ENCODE measurements around the gene TREX2. TPM values are rescaled to one million over a fixed set of nuclear protein-coding genes. Genes with fewer than 3 reads are reported as not detected.

Gene TREX2
- total and polyA plus RNA-seq, 2 experiments from 2014 or later = 0.81 to 1.7 TPM

DNA sequence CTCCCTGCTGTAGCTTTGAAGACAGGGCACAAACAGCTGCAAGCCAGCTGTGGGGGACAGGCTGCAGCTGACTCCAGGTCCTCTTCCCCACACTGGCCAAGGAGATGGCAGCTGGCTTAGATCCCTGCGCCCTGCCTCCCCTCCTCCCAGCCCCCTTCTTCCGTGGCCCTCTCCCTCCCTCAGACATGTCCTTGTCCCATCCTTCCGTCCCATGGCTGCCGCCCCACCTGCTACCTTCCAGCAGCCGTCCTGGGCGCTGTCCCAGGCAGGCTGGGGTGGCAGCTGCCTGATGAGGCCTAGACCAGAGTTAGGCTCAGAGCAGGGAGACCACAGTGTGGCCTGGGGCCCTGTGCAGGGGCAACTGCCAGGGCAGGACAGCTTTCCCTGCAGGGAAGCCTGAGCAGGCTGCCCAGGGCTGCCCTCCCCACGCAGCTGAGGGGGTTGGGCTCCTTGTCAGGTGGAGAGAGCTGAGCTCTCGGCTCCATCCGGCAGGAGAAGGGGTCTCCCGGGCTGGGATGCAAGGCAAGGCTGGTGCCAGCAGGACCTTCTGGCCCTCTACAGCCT is 45.6 kb upstream of the TREX2 start (continued):
- no peak for TF ChIP-seq STAT1 (IDR thresholded peaks at IDR 0.05; ENCODE audit: unreplicated experiment)
- TF ChIP-seq, protein P1, sequence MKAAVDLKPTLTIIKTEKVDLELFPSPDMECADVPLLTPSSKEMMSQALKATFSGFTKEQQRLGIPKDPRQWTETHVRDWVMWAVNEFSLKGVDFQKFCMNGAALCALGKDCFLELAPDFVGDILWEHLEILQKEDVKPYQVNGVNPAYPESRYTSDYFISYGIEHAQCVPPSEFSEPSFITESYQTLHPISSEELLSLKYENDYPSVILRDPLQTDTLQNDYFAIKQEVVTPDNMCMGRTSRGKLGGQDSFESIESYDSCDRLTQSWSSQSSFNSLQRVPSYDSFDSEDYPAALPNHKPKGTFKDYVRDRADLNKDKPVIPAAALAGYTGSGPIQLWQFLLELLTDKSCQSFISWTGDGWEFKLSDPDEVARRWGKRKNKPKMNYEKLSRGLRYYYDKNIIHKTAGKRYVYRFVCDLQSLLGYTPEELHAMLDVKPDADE (IDR thresholded peaks at IDR 0.05) = no peak
- no peak for TF ChIP-seq NANOG (IDR thresholded peaks at IDR 0.05; ENCODE audit: borderline replicate concordance)
- no peak for TF ChIP-seq POLR2AphosphoS5 (IDR thresholded peaks at IDR 0.05; ENCODE audit: low read depth)
- no peak for TF ChIP-seq ZNF331 (CRISPR knock-in tag; IDR thresholded peaks at IDR 0.05; ENCODE audit: low read depth)

DNA sequence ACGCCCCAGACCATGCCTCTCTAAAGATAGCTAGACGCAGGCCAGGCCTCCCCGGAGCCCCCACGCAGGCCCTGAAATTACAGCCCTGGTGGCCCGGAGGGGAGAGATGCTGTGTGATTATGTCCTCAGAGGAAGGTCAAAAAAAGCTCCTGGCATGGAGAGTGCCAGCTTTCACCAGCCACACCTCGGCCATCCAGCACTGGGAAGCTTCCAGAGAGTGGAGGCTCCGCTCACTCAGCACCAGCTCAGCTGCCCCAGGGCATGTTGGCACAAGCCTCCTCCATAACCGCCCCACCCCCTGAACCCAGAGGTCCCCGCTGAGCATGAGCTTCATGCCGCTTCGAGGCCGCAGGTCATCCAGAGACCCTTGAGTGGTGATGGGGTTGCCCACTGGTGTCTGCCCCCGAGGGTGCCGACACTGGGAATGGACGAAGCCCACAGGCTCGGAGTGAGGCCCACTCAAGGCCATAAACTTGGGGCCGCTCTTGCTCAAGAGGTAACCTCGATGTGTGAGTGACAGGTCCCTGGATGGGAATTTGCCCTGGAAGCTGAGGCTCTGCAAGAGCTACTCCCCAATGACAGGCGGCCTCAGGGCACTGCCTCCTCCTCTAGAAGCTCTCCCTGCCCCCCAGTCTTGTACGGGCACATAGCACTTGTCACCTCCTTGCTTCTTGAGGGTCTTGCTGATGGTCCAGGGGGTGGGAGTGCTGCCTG is 44.5 kb upstream of the TREX2 start:
- DNase-seq (ENCODE audit: low spot score) = no peak
- no peaks in the 10 kb centered on the region for H3K36me3 ChIP-seq (ENCODE audit: insufficient read depth)

More for the DNA sequence above, 44.5 kb upstream of the TREX2 start:
- ATAC-seq = no peak
- Histone ChIP-seq H3K4me2 (no peak overlapping the region), H3K4me3 (no peak overlapping the region), H2AFZ (no peak overlapping the region), H3K79me2 (replicated peaks; ENCODE audit: insufficient read depth) (no peaks in the 10 kb centered on the region), H3K4me1 (ENCODE audit: insufficient read depth) (no peaks in the 10 kb centered on the region), H3K27me3 (ENCODE audit: insufficient read depth) (no peaks in the 10 kb centered on the region), H4K20me1 (replicated peaks; ENCODE audit: insufficient read depth) (no peaks in the 10 kb centered on the region), H3F3A (replicated peaks; ENCODE audit: low read depth) (no peaks in the 10 kb centered on the region), H3K9me2 (ENCODE audit: insufficient read depth) (no peaks in the 10 kb centered on the region), H3K27ac (ENCODE audit: low read depth) (no peak overlapping the region)
- H3K27me3 Mint-ChIP-seq (ENCODE audit: insufficient read depth, low read depth, poor library complexity) = peaks cover 4% of the 10 kb centered on the region
- no peaks in the 10 kb centered on the region for H3K36me3 Mint-ChIP-seq (ENCODE audit: low read depth)
- H3K4me3 Mint-ChIP-seq = no peak overlapping the region
- no peaks in the 10 kb centered on the region for H3K9me3 Mint-ChIP-seq
- H3K27ac Mint-ChIP-seq = no peak overlapping the region
- TF ChIP-seq ZNF331 (CRISPR knock-in tag; IDR thresholded peaks at IDR 0.05; ENCODE audit: low read depth) = no peak
- TF ChIP-seq, protein P2, sequence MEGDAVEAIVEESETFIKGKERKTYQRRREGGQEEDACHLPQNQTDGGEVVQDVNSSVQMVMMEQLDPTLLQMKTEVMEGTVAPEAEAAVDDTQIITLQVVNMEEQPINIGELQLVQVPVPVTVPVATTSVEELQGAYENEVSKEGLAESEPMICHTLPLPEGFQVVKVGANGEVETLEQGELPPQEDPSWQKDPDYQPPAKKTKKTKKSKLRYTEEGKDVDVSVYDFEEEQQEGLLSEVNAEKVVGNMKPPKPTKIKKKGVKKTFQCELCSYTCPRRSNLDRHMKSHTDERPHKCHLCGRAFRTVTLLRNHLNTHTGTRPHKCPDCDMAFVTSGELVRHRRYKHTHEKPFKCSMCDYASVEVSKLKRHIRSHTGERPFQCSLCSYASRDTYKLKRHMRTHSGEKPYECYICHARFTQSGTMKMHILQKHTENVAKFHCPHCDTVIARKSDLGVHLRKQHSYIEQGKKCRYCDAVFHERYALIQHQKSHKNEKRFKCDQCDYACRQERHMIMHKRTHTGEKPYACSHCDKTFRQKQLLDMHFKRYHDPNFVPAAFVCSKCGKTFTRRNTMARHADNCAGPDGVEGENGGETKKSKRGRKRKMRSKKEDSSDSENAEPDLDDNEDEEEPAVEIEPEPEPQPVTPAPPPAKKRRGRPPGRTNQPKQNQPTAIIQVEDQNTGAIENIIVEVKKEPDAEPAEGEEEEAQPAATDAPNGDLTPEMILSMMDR (conservative IDR thresholded peaks at IDR 0.05; ENCODE audit: low read depth in 2 of 2) = no peak
- no peak for TF ChIP-seq STAT1 (IDR thresholded peaks at IDR 0.05; ENCODE audit: unreplicated experiment)
- TF ChIP-seq EZH2 (IDR thresholded peaks at IDR 0.05; ENCODE audit: low read depth, unreplicated experiment) = no peak
- no peak for TF ChIP-seq JUNB (IDR thresholded peaks at IDR 0.05; ENCODE audit: unreplicated experiment)
- TF ChIP-seq EZH2phosphoT487 (IDR thresholded peaks at IDR 0.05; ENCODE audit: unreplicated experiment) = no peak
- no peak for TF ChIP-seq ZNF114 (CRISPR knock-in tag; IDR thresholded peaks at IDR 0.05)
- peaks cover 5% of the 10 kb centered on the region for H3K4me1 Mint-ChIP-seq

All from GM23338 (cell line).